ENCODE results near the gene ANXA9.

GRCh38 chr1:150961756-150962155, 20.3 kb upstream of the ANXA9 start:
- TF ChIP-seq BACH2 (CRISPR knock-in tag; IDR thresholded peaks at IDR 0.05; ENCODE audit: borderline replicate concordance) (no peak), PATZ1 (CRISPR knock-in tag; IDR thresholded peaks at IDR 0.05; ENCODE audit: borderline replicate concordance) (no peak), OSR1 (CRISPR knock-in tag; IDR thresholded peaks at IDR 0.05) (no peak), CREB5 (CRISPR knock-in tag; IDR thresholded peaks at IDR 0.05; ENCODE audit: low read depth) (no peak), CSRNP3 (CRISPR knock-in tag; IDR thresholded peaks at IDR 0.05) (no peak), SNAI2 (CRISPR knock-in tag; IDR thresholded peaks at IDR 0.05) (no peak), ZNF70 (CRISPR knock-in tag; IDR thresholded peaks at IDR 0.05) (no peak), TCF4 (CRISPR knock-in tag; IDR thresholded peaks at IDR 0.05; ENCODE audit: borderline replicate concordance) (no peak), ISL1 (CRISPR knock-in tag; IDR thresholded peaks at IDR 0.05) (no peak), TSHZ2 (CRISPR knock-in tag; IDR thresholded peaks at IDR 0.05) (no peak), ZFP30 (CRISPR knock-in tag; IDR thresholded peaks at IDR 0.05) (no peak)
